HepG2 (cell line): ENCODE measurements around the gene ZFPM1. TPM values are rescaled to one million over a fixed set of nuclear protein-coding genes. Genes with fewer than 3 reads are reported as not detected.
A peak's percentile ranks its signal among the peaks of the same experiment; 100 is the strongest.

Experiments
- ARHGAP35 ChIP-seq: sonication (generic); formaldehyde crosslinking; IDR thresholded peaks from 2 replicates; pipeline ENCODE4 v1.9.0; 2022; ENCODE audit warnings: mild to moderate bottlenecking, inconsistent platforms, moderate library complexity, missing genetic modification reagents, borderline replicate concordance
- E2F2 ChIP-seq: sonication (generic); formaldehyde crosslinking; IDR thresholded peaks from 2 replicates; pipeline ENCODE4 v1.4.0; 2020; ENCODE audit warnings: missing genetic modification reagents, borderline replicate concordance
- EHMT2 ChIP-seq: fragments of 200-600 bp; sonication (generic); IDR thresholded peaks from 2 replicates; pipeline ENCODE4 v1.7.0; 2017; ENCODE audit warnings: antibody characterized with exemption, low read depth, low read length, borderline replicate concordance
- ELF3 ChIP-seq: IDR thresholded peaks from 2 replicates; pipeline ENCODE4 v1.6.1; 2016; ENCODE audit warnings: missing genetic modification reagents, missing compliant biosample characterization
- EZH2 ChIP-seq: conservative IDR thresholded peaks from 2 replicates; pipeline ENCODE4 v1.6.1; 2012; ENCODE audit warnings: mild to moderate bottlenecking, low read depth, low read length, moderate library complexity
- GLMP ChIP-seq: sonication (generic); formaldehyde crosslinking; IDR thresholded peaks from 2 replicates; pipeline ENCODE4 v1.9.0; 2021; ENCODE audit warnings: missing genetic modification reagents, mild to moderate bottlenecking, borderline replicate concordance
- MAFF ChIP-seq: IDR thresholded peaks from 2 replicates; pipeline ENCODE4 v1.6.1; 2011; ENCODE audit warnings: low read depth, low read length, improper control_type of control experiment
- NCOR1 ChIP-seq: fragments of 200-600 bp; sonication (generic); IDR thresholded peaks from 2 replicates; pipeline ENCODE4 v1.7.0; 2017; ENCODE audit warnings: antibody characterized with exemption, low read length, borderline replicate concordance
- NPAS2 ChIP-seq: sonication (generic); formaldehyde crosslinking; IDR thresholded peaks from 2 replicates; pipeline ENCODE4 v1.8.0; 2022; ENCODE audit warnings: mild to moderate bottlenecking, missing genetic modification reagents, borderline replicate concordance
- ZBTB38 ChIP-seq: sonication (generic); formaldehyde crosslinking; IDR thresholded peaks from 2 replicates; pipeline ENCODE4 v1.5.1; 2020; ENCODE audit warnings: mild to moderate bottlenecking, missing genetic modification reagents
- ZFP1 ChIP-seq: IDR thresholded peaks from 2 replicates; pipeline ENCODE4 v1.6.1; 2016
- ZFP91 ChIP-seq: sonication (generic); formaldehyde crosslinking; IDR thresholded peaks from 2 replicates; pipeline ENCODE4 v1.9.0; 2022; ENCODE audit warnings: missing genetic modification reagents, mild to moderate bottlenecking, borderline replicate concordance
- ZMYM3 ChIP-seq: sonication (generic); formaldehyde crosslinking; IDR thresholded peaks from 2 replicates; pipeline ENCODE4 v1.5.1; 2020; ENCODE audit warnings: mild to moderate bottlenecking, missing genetic modification reagents
- ZNF260 ChIP-seq: sonication (generic); formaldehyde crosslinking; IDR thresholded peaks from 2 replicates; pipeline ENCODE4 v1.4.0; 2020; ENCODE audit warnings: missing genetic modification reagents, low read depth, mild to moderate bottlenecking, borderline replicate concordance
- ZNF275 ChIP-seq: sonication (generic); formaldehyde crosslinking; IDR thresholded peaks from 2 replicates; pipeline ENCODE4 v1.8.0; 2022; ENCODE audit warnings: missing genetic modification reagents, mild to moderate bottlenecking, inconsistent platforms, borderline replicate concordance
- ZNF431 ChIP-seq: sonication (generic); formaldehyde crosslinking; IDR thresholded peaks from 2 replicates; pipeline ENCODE4 v1.9.0; 2022; ENCODE audit warnings: missing genetic modification reagents, low read depth, mild to moderate bottlenecking, borderline replicate concordance
- ZNF446 ChIP-seq: sonication (generic); formaldehyde crosslinking; IDR thresholded peaks from 2 replicates; pipeline ENCODE4 v1.5.0; 2020; ENCODE audit warnings: mild to moderate bottlenecking, missing genetic modification reagents
- ZNF772 ChIP-seq: sonication (generic); formaldehyde crosslinking; IDR thresholded peaks from 2 replicates; pipeline ENCODE4 v1.5.0; 2020; ENCODE audit warnings: mild to moderate bottlenecking, missing genetic modification reagents
- ZNF792 ChIP-seq: IDR thresholded peaks from 2 replicates; pipeline ENCODE4 v1.6.1; 2016
- ZSCAN12 ChIP-seq: sonication (generic); formaldehyde crosslinking; IDR thresholded peaks from 2 replicates; pipeline ENCODE4 v1.9.0; 2021; ENCODE audit warnings: mild to moderate bottlenecking, missing genetic modification reagents
- polyA plus RNA-seq, 8 experiments: library from polyadenylated mRNA; depleted of rRNA in 3 of 8; stranded (reverse) in 7 of 8; unstranded in 1 of 8; fragments of >200 nt; fragmentation: Illumina TruSeq in 4 of 8; extraction: Trizol in 4 of 8; gene quantifications; 2 replicates each; pipeline versions ENCODE4 v1.2.1 to v1.2.3, GENCODE V29; 2011 to 2016; ENCODE audit warnings: low read depth in 4 of 8, missing spikeins in 1 of 8, mixed read lengths in 1 of 8; ENCODE audit not compliant: insufficient read depth in 1 of 8
- total RNA-seq, 5 experiments: library from RNA; depleted of rRNA; stranded (reverse); fragments of >200 nt; fragmentation: Illumina TruSeq; extraction: Trizol; gene quantifications; 2 replicates each; pipeline ENCODE4 v1.2.3, GENCODE V29; 2016; ENCODE audit warnings: low read depth in 1 of 5
- TF ChIP-seq, protein P1 (sequence below): sonication (generic); formaldehyde crosslinking; IDR thresholded peaks from 2 replicates; pipeline ENCODE4 v1.5.0; 2020; ENCODE audit warnings: mild to moderate bottlenecking, low read depth, missing genetic modification reagents, borderline replicate concordance
- TF ChIP-seq, protein P2 (sequence below): sonication (generic); formaldehyde crosslinking; IDR thresholded peaks from 2 replicates; pipeline ENCODE4 v1.5.0; 2020; ENCODE audit warnings: missing genetic modification reagents

The ZFPM1 gene
- total and polyA plus RNA-seq, 2 of the 13 experiments (the other 11 are each of a cell fraction or from before 2014, with no cell fraction given), result 1.3 to 3.8 TPM

GRCh38 chr16:88508868-88509748, 56.0 kb downstream of the ZFPM1 start (continued):
- TF ChIP-seq ZNF446, result no peak
- peak; percentile 88 for TF ChIP-seq E2F2 (CRISPR knock-in tag)
- TF ChIP-seq ELF3 (CRISPR knock-in tag), result peak; percentile 75
- no peak for TF ChIP-seq EHMT2
- TF ChIP-seq ZNF792 (CRISPR knock-in tag), result 0 out of 2 replicates have a peak, but pooled peaks have one; percentile 30
- TF ChIP-seq ZNF431 (CRISPR knock-in tag), result peak; percentile 82
- TF ChIP-seq ARHGAP35, result 0 out of 2 replicates have a peak, but pooled peaks have one; percentile 27
- no peak; the same call in 1 of the 2 replicates for TF ChIP-seq ZNF260 (CRISPR knock-in tag)
- TF ChIP-seq NCOR1, result peak; percentile 71
- TF ChIP-seq, protein P1, sequence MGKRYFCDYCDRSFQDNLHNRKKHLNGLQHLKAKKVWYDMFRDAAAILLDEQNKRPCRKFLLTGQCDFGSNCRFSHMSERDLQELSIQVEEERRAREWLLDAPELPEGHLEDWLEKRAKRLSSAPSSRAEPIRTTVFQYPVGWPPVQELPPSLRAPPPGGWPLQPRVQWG (CRISPR knock-in tag), result no peak
- peak; percentile 97 for TF ChIP-seq ZNF772
- no peak for TF ChIP-seq MAFF
- TF ChIP-seq EZH2, result no peak
- peak; percentile 35 for TF ChIP-seq ZMYM3
- no peak for TF ChIP-seq GLMP
- TF ChIP-seq ZNF275 (CRISPR knock-in tag), result no peak
- no peak for TF ChIP-seq NPAS2 (CRISPR knock-in tag)
- TF ChIP-seq ZFP91 (CRISPR knock-in tag), result peak; percentile 44
- no peak for TF ChIP-seq ZSCAN12 (CRISPR knock-in tag)
- TF ChIP-seq ZBTB38 (CRISPR knock-in tag), result no peak; the same call in 1 of the 2 replicates
- TF ChIP-seq, protein P2, sequence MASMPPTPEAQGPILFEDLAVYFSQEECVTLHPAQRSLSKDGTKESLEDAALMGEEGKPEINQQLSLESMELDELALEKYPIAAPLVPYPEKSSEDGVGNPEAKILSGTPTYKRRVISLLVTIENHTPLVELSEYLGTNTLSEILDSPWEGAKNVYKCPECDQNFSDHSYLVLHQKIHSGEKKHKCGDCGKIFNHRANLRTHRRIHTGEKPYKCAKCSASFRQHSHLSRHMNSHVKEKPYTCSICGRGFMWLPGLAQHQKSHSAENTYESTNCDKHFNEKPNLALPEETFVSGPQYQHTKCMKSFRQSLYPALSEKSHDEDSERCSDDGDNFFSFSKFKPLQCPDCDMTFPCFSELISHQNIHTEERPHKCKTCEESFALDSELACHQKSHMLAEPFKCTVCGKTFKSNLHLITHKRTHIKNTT (CRISPR knock-in tag), result no peak
- TF ChIP-seq ZFP1 (CRISPR knock-in tag), result no peak
